ENCODE results near the gene FDCSP. TPM values are rescaled to one million over a fixed set of nuclear protein-coding genes. Genes with fewer than 3 reads are reported as not detected.

Gene FDCSP
- total and polyA plus RNA-seq, 2 of the 8 experiments (the other 6 are each of a cell fraction or from before 2014, with no cell fraction given), result not detected

GRCh38 chr4:70179811-70180210 is 46.1 kb upstream of the FDCSP start:
- Histone ChIP-seq H2AK5ac (ENCODE audit: low read depth, low read length) (no peak overlapping the region), H2BK5ac (ENCODE audit: low read depth, low read length) (no peak overlapping the region), H3K4me3 (ENCODE audit: extremely low read depth in 1 of 4, insufficient read depth in 2 of 4, low read depth in 3 of 4, low read length in 4 of 4) (no peak overlapping the region), H3K9ac (replicated peaks in 1 of 4; ENCODE audit: extremely low read depth in 1 of 4, low read depth in 3 of 4, low read length in 3 of 4) (no peak overlapping the region), H4K91ac (replicated peaks; ENCODE audit: insufficient read length, low read length) (no peak overlapping the region), H2BK12ac (ENCODE audit: low read depth, low read length) (no peak overlapping the region), H3K4me1 (replicated peaks in 1 of 4; ENCODE audit: control insufficient read depth in 3 of 4, insufficient read depth in 4 of 4, low read length in 3 of 4) (no peaks in the 10 kb centered on the region), H2BK120ac (replicated peaks; ENCODE audit: low read depth, low read length) (no peak overlapping the region), H3K56ac (replicated peaks; ENCODE audit: insufficient read length, low read depth, low read length) (no peak overlapping the region), H3K14ac (ENCODE audit: insufficient read length) (no peak overlapping the region), H4K5ac (ENCODE audit: insufficient read length, low read depth, low read length) (no peak overlapping the region), H3K79me1 (ENCODE audit: low read depth, low read length) (no peaks in the 10 kb centered on the region), H3K79me2 (ENCODE audit: control insufficient read depth in 1 of 2, insufficient read depth in 2 of 2, low read length in 2 of 2) (no peaks in the 10 kb centered on the region), H3K4ac (replicated peaks; ENCODE audit: insufficient read length, low read depth, low read length) (no peak overlapping the region), H4K8ac (ENCODE audit: extremely low read depth, insufficient read depth, low read length) (no peak overlapping the region), H2BK20ac (ENCODE audit: low read length) (no peak overlapping the region), H3K18ac (ENCODE audit: extremely low read depth, low read length) (no peak overlapping the region), H3K23ac (ENCODE audit: insufficient read length) (no peak overlapping the region), H3K27me3 (replicated peaks in 1 of 4; ENCODE audit: control insufficient read depth in 3 of 4, extremely low read depth in 1 of 4, insufficient read depth in 3 of 4, low read length in 3 of 4) (no peaks in the 10 kb centered on the region), H3K23me2 (ENCODE audit: low read depth, low read length) (peaks cover 4% of the 10 kb centered on the region; the same call in 1 of the 2 replicates), H3K4me2 (ENCODE audit: insufficient read depth in 1 of 2, low read depth in 2 of 2, low read length in 2 of 2) (no peak overlapping the region), H2AFZ (ENCODE audit: low read length) (no peak overlapping the region; the same call in 1 of the 2 replicates), H3K9me3 (ENCODE audit: insufficient read depth in 2 of 2, low read depth in 1 of 2, low read length in 1 of 2) (no peaks in the 10 kb centered on the region), H4K20me1 (replicated peaks in 1 of 2; ENCODE audit: control insufficient read depth in 1 of 2, insufficient read depth in 2 of 2, low read length in 2 of 2) (no peaks in the 10 kb centered on the region), H3K27ac (ENCODE audit: low read depth, low read length) (no peak overlapping the region), H2BK15ac (ENCODE audit: low read length) (no peak overlapping the region), H3K36me3 (ENCODE audit: control insufficient read depth in 2 of 4, insufficient read depth in 4 of 4, low read length in 3 of 4) (no peaks in the 10 kb centered on the region)
- POLR2A ChIA-PET (ENCODE audit: partially characterized antibody), result no interaction called here
- TF ChIP-seq NRF1 (IDR thresholded peaks at IDR 0.05; ENCODE audit: low read depth, low read length) (no peak), YY1 (IDR thresholded peaks at IDR 0.05; ENCODE audit: low read depth, low read length) (no peak), PHF8 (conservative IDR thresholded peaks at IDR 0.05; ENCODE audit: low read depth, low read length) (no peak), ATF2 (IDR thresholded peaks at IDR 0.05; ENCODE audit: low read length) (no peak), TCF12 (IDR thresholded peaks at IDR 0.05; ENCODE audit: low read depth, low read length) (no peak), KDM1A (IDR thresholded peaks at IDR 0.05; ENCODE audit: borderline replicate concordance, low read length) (no peak), CHD1 (IDR thresholded peaks at IDR 0.05; ENCODE audit: low read depth, low read length) (no peak)
- 87% methylated on average over 2 of the region's 2 CpGs; no CpG with 5 or more reads in 1 of the 2 experiments for WGBS, 2 experiments (ENCODE audit: extremely low coverage in 1 of 2, insufficient coverage in 1 of 2, insufficient read length in 1 of 2, insufficient replicate concordance in 2 of 2, low coverage in 1 of 2, low lambda C conversion rate in 2 of 2, missing lambda C conversion rate in 1 of 2)
- FAIRE-seq (no peak), DNase-seq (ENCODE audit: low read depth in 1 of 2, low spot score in 2 of 2) (no peak)
- CTCF ChIA-PET (ENCODE audit: partially characterized antibody), result interaction anchor here (0.9 kb wide), 1 partner anchor 298 kb away, joined by 3 read pairs; no protein-coding TSS in a partner anchor
